Right ventricle myocardium inferior (tissue), 1 donor: ENCODE measurements around the gene CCDC34. TPM values are rescaled to one million over a fixed set of nuclear protein-coding genes. Genes with fewer than 3 reads are reported as not detected.

Source experiments
- ATAC-seq: fragments of 200-7000 bp; cut with Tn5 transposase; one replicate; pipeline ENCODE4 v1.9.1; 2020; ENCODE audit warnings: mild to moderate bottlenecking, moderate library complexity
- DNase-seq: peaks from one replicate; pipeline ENCODE4 v3.0.0; 2021; ENCODE audit errors: missing footprints
- intact Hi-C: fragments of 100-400 bp; cut with DNase I; formaldehyde crosslinking; loops from one replicate; pipeline ENCODE4 v1.11.0; 2022
- total RNA-seq: library from RNA; stranded (reverse); fragmentation: NEBNext Ultra II Directional; extraction: Animal tissue kit (Norgen Biotek cat#: 25700); gene quantifications from one replicate; pipeline ENCODE4 v1.2.1, GENCODE V29; 2021
- donor health status: DM: no; HTN: yes; CAD: no; lungs with severe emphysema.

Gene CCDC34
- total RNA-seq, 1 donor from 2014 or later, result 3.8 TPM

DNA sequence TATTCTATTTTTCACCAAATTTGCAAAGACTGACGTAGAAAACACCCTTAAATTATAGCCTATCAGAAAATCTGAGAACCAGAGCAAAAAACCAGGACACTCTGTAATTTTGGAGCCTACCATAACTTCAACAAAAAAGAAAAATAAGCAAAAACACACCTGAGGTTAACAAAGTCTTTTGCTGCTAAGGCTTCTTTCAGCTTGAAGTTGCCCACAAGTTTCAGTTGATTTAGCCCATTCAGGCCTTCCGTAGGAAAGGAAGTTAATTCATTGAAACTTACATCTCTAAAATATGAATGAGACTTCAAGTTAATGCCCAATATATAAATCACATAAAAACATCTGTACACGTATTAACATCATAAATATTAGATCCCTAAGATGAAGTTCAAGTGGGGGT is 10.4 kb upstream of the CCDC34 start:
- intact Hi-C loops, result no loop called here
- ATAC-seq (no peak), DNase-seq (no peak)

DNA sequence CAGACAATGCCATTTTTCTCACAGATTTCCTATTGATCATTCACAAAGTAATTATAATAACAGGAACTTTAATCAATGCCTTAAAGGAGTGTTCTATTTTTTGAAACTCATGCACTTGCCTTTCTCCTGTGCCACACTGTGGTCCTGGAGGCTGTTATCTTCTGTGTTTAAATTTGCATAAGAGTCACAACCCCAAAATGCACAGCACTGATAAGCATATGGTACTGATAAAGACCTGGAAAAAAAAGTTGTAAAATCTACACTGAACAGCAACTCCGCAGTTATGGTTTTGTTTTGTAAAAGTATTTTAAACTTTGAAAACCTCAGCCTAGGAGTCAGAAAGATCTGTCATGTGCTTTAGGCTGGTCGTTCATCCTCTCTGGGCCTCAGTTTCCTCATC is 9.1 kb upstream of the CCDC34 start:
- ATAC-seq (no peak), DNase-seq (no peak)
- intact Hi-C loops, result no loop called here

DNA sequence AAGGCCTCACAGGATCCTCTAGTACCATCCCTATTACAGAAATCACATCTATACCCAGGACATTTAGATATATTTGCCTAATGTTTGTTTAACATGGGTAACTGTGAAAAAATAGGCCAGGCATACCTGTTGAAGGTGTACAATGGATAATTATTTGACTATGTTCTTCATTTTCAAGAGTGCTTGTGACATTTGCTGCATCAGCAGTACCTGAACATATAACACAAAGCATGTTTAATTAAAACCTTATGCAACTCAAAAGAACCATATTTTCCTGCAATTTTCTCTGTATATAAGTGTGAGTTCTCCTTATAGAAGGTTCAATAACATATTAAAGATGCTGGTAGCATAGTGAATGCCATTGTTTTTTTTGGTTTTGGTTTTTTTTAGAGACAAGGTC is 8.5 kb upstream of the CCDC34 start:
- DNase-seq, result no peak
- intact Hi-C loops, result no loop called here
- ATAC-seq, result no peak

DNA sequence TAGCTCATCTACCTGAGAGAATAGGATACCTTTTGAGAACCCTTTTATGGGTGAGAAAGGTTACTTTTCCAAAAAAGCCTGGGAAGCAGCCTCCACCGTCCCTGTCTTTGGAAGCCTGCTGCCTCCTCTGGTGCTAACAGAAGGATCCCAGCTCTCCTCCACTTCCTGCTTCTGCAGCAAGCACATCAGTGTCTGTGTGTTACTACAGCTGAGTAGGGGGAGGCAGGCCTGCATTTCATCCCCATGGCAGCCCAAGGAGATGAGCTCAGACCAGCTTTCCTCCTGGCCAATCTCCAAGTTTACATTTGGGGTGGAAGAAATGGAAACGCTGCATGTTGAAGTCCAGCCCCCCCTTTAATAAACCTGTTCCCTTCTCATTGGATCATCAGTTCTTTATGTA is 7.4 kb upstream of the CCDC34 start:
- ATAC-seq, result no peak
- intact Hi-C loops, result no loop called here
- DNase-seq, result no peak

- DNase-seq, result no peak
- ATAC-seq, result no peak
- intact Hi-C loops, result no loop called here
Observed at GRCh38 chr11:27367881-27368280, 4.9 kb upstream of the CCDC34 start.

DNA sequence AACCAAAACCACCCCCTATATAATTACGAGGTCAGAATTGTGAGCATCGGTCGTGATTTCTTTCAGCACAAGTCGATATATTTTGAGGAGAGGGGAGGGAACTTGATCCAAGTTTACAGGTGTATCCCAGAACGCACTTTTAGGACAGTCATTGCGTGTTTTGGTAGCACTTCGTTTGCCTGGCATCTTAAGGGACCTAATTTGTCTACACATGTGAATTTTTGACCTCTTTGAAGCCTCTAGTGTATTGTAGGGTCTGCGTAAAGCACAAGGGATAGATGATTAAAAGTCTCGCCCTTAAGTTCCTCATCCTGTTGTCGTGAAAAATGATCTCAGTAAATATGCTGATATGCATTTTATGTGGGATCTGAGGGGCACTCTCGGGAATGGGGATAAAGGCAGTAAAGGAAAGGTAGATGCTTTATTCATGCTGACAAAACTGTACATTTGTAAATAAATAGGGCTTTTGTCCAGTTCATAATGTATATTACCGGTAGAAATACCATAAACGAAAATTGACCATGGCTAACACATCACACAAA is 632 bp upstream of the CCDC34 start:
- no peak for DNase-seq
- no peak for ATAC-seq
- intact Hi-C loops, result loop anchor here (5.0 kb wide), 1 partner anchor 109 kb away; the partner anchor contains the start of gene LGR4

DNA sequence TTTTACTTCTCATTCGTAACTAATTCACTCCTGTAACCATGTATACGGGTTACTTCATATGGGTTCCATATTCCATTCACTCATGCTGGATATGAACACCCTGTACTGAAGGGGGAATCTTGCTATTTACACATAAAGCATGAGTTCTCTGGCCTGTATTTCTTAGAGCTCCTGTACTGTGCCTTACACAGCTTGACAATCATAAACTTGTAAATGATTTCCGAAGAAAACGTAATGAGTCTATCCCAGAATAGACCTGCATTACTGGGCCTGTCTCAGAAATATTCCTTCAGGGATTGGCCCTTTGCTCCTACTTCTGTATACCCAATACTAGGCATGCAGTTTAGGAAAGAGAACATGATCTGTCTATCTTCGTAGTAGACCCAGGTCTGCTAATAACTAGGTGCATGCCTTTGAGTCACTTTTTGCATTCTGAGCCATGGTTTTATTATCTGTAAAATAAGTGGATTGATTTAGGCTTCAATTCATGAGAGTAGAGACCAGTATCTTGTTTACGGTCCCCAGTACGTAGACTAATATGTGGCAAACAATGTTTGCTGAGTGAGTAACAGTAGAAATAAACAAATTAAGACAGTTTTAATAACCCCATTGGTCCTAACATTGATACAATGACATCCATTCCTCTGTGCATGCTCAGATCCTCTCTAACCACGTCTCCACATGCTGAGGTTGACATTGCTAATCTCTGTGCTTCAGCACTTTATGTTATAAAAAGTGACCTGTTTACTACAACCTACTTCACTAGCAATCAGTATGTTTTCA is 1.2 kb downstream of the CCDC34 start:
- intact Hi-C loops, result loop anchor here (5.0 kb wide), 1 partner anchor 110 kb away; the partner anchor contains the start of gene LGR4
- ATAC-seq, result no peak

GRCh38 chr11:27358296-27358695 is 4.7 kb downstream of the CCDC34 start:
- DNase-seq (no peak), ATAC-seq (no peak)
- intact Hi-C loops, result loop anchor here (10.0 kb wide), 1 partner anchor 173 kb away; no protein-coding TSS in a partner anchor

More for the DNA sequence above, 1.2 kb downstream of the CCDC34 start:
- no peak for DNase-seq

- DNase-seq (no peak), ATAC-seq (no peak)
- intact Hi-C loops, result loop anchor here (10.0 kb wide), 1 partner anchor 172 kb away; no protein-coding TSS in a partner anchor
Observed at GRCh38 chr11:27357250-27357649, 5.8 kb downstream of the CCDC34 start.

DNA sequence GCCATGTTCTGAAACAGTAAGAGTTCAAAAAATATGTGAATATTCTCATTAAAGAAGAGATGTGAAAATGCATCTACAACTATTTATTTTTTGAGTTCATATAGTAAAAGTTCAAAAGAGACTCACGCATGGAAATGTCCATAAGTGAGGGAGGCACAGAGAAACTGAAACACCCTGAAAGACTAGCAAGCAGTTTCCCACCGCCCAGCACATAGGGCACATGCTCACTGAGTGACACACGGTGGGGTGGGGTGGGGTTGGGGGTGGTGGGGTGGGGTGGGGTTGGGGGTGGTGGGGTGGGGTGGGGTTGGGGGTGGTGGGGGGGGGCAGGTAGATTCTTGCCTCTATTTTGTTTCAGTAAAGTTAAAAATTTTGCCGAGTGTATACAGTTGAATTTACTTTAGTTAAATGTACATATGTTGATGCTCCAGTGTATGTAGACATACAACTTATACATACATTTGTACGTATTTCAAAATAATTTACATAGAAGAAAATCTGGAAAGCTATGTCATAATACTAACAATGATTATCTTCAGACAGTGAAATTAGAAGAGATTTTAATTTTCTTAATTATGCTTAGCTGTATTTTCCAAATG is 6.3 kb downstream of the CCDC34 start:
- DNase-seq, result no peak
- intact Hi-C loops, result loop anchor here (10.0 kb wide), 1 partner anchor 172 kb away; no protein-coding TSS in a partner anchor
- no peak for ATAC-seq

DNA sequence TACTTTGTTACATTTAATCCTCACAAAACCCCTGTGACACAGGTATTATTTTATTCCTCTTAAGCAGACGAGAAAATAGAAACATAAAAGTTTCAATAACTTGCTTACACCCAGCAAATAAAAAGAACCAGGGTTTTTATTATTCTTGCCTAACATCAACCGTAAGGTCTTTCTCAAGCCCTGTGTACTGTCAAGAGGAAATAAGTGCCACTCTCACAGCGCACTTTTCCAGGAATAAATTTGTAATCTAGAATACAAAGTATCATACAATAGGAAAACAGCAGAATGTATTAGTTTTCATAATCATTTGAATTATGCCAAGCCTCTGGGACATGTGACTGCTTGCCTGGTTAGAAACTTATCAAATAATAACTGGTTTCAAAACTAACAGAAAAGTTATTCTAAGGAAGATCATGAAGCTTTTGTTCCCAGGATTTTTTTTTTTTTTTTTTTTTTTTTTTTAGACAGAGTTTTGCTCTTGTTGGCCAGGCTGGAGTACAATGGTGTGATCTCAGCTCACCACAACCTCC is 7.4 kb downstream of the CCDC34 start:
- intact Hi-C loops, result loop anchor here (10.0 kb wide), 1 partner anchor 171 kb away; no protein-coding TSS in a partner anchor
- no peak for ATAC-seq
- no peak for DNase-seq

- intact Hi-C loops, result loop anchor here (10.0 kb wide), 1 partner anchor 170 kb away; no protein-coding TSS in a partner anchor
- no peak for DNase-seq
- ATAC-seq, result no peak
Observed at GRCh38 chr11:27354359-27354965, 8.6 kb downstream of the CCDC34 start.

DNA sequence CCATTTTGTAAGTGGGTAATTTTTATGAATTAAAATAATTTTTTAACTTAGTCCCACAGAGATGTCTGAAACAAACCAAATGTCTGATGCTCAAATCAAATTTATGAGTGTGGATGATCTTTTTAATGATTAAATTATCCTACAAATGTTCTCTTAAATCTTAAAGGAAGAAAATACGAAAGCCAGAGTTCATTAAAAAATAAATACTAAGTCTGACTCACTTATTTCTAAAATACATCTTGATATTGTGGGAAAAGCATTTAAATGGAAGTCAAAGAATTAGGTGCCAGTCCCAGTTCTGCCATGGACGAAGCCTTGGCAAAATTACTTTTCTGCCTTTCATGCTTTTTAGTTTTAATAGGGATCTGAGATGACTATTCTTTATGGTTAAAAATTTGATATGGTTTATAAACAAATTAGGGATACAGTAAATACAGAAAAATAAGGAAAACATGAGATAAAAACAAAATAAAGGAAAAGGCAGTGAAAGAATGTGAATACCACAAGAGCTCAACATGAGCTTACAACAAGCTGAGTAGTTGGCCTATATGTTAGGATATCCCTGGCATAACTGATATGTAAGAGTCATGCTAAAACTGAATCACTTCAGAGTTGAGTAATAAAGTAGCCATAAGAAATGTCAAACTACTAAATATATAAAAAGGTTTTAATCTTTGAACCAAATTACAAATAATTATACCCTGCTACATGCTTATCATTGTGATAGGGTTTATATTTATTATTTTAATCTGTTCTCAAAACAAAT is 9.2 kb downstream of the CCDC34 start:
- intact Hi-C loops, result loop anchor here (10.0 kb wide), 1 partner anchor 169 kb away; no protein-coding TSS in a partner anchor
- no peak for ATAC-seq
- no peak for DNase-seq

DNA sequence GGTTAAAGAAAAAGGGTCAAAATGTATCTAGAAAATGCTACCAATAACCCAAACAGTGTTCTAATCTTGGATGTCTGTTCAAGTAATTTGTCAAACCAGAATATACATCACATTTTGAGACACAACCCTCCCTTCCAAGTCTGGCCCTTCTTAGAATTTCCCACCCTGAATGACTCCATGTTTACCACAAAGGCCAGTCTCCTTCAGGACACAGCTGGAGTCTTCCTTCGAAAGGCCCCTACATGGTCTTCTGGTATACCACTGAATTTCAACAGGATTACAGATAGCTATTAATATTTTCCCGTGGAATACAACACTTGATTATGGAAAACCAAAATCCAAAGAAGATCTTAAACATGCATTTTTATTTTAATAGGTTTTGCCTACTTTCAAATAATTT is 10.2 kb downstream of the CCDC34 start:
- ATAC-seq, result no peak
- intact Hi-C loops, result loop anchor here (10.0 kb wide), 1 partner anchor 168 kb away; no protein-coding TSS in a partner anchor
- DNase-seq, result no peak

- intact Hi-C loops, result loop anchor here (10.0 kb wide), 1 partner anchor 166 kb away; no protein-coding TSS in a partner anchor
- ATAC-seq, result no peak
- no peak for DNase-seq
Observed at GRCh38 chr11:27350511-27350910, 12.5 kb downstream of the CCDC34 start.

DNA sequence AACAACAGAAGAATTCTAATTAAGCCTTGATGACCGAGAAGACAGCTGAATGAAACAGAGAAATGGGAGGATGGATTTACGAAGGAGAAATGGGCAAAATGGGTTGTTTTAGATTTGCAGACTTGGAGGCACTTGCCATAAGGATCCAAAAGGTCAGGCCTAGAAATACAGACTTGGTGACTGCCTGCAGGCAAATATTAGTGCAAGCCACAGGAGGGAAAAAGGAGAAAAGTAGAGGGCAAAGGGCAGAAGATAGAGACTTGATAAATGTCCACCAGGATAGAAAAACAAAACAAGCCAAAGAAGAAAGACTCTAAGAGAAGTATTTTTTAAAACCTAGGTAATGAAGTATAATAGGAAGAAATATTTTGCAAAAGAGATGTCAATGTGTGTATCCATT is 13.1 kb downstream of the CCDC34 start:
- DNase-seq, result no peak
- intact Hi-C loops, result loop anchor here (10.0 kb wide), 1 partner anchor 165 kb away; no protein-coding TSS in a partner anchor
- no peak for ATAC-seq

- no peak for DNase-seq
- intact Hi-C loops, result no loop called here
- no peak for ATAC-seq
Observed at GRCh38 chr11:27348340-27348873, 14.6 kb downstream of the CCDC34 start.
